Measurements from ENCODE around the gene GATB. TPM values are rescaled to one million over a fixed set of nuclear protein-coding genes. Genes with fewer than 3 reads are reported as not detected.

The GATB gene
- total and polyA plus RNA-seq, 2 experiments from 2014 or later = 17.7 to 18.9 TPM

GRCh38 chr4:151685303-151685702 lies 75.5 kb downstream of the GATB start:
- no peak for DNase-seq (ENCODE audit: low spot score)
- Mint-ChIP-seq H3K27ac (no peak overlapping the region), H3K27me3 (ENCODE audit: insufficient read depth, low read depth, poor library complexity) (peaks cover 5% of the 10 kb centered on the region), H3K4me1 (no peaks in the 10 kb centered on the region; the same call in none of the 3 replicates), H3K4me3 (no peak overlapping the region), H3K36me3 (ENCODE audit: low read depth) (peaks cover 36% of the 10 kb centered on the region), H3K9me3 (peaks cover 8% of the 10 kb centered on the region; the same call in 2 of the 3 replicates)
- H4K20me1 ChIP-seq (replicated peaks; ENCODE audit: insufficient read depth) = no peaks in the 10 kb centered on the region
- peaks cover 6% of the 10 kb centered on the region; the same call in 1 of the 2 replicates for H3K4me1 ChIP-seq (ENCODE audit: insufficient read depth)
- H2AFZ ChIP-seq = no peak overlapping the region
- no peaks in the 10 kb centered on the region for H3K27me3 ChIP-seq (ENCODE audit: insufficient read depth)
- no peaks in the 10 kb centered on the region for H3F3A ChIP-seq (replicated peaks; ENCODE audit: low read depth)
- no peak for TF ChIP-seq NANOG (IDR thresholded peaks at IDR 0.05; ENCODE audit: borderline replicate concordance)
- no peak for TF ChIP-seq ZNF114 (CRISPR knock-in tag; IDR thresholded peaks at IDR 0.05)
- no peak for TF ChIP-seq CREB1 (CRISPR knock-in tag; IDR thresholded peaks at IDR 0.05; ENCODE audit: low read depth)
- TF ChIP-seq EZH2phosphoT487 (IDR thresholded peaks at IDR 0.05; ENCODE audit: unreplicated experiment) = no peak
- no peak for TF ChIP-seq ZNF331 (CRISPR knock-in tag; IDR thresholded peaks at IDR 0.05; ENCODE audit: low read depth)
- TF ChIP-seq JUNB (IDR thresholded peaks at IDR 0.05; ENCODE audit: unreplicated experiment) = no peak
- no peak for TF ChIP-seq ETS1 (IDR thresholded peaks at IDR 0.05)
- TF ChIP-seq REST (IDR thresholded peaks at IDR 0.05; ENCODE audit: unreplicated experiment) = no peak
- no peak for TF ChIP-seq EZH2 (IDR thresholded peaks at IDR 0.05; ENCODE audit: low read depth, unreplicated experiment)
- TF ChIP-seq POLR2AphosphoS5 (IDR thresholded peaks at IDR 0.05; ENCODE audit: low read depth) = no peak
- TF ChIP-seq CTCF (conservative IDR thresholded peaks at IDR 0.05; ENCODE audit: low read depth in 2 of 2) = no peak
- no peak for TF ChIP-seq ZNF462 (CRISPR knock-in tag; IDR thresholded peaks at IDR 0.05)
- no peaks in the 10 kb centered on the region for H3K36me3 ChIP-seq (ENCODE audit: insufficient read depth)
- no peaks in the 10 kb centered on the region for H3K79me2 ChIP-seq (replicated peaks; ENCODE audit: insufficient read depth)
- no peaks in the 10 kb centered on the region for H3K9me2 ChIP-seq (ENCODE audit: insufficient read depth)
- H3K4me3 ChIP-seq = no peak overlapping the region
- ATAC-seq = no peak
- H3K27ac ChIP-seq (ENCODE audit: low read depth) = no peak overlapping the region
- H3K4me2 ChIP-seq = no peak overlapping the region
